GM21723 (cell line): ENCODE measurements around the gene PRR12.

ENCODE experiments used
- ATAC-seq: cut with Tn5 transposase; IDR thresholded peaks from one replicate; pipeline ENCODE4 v1.9.1; 2021; ENCODE audit warnings: mild to moderate bottlenecking, moderate library complexity; ENCODE audit not compliant: unreplicated experiment

PRR12 gene

GRCh38 chr19:49662011-49662410 is 71.0 kb downstream of the PRR12 start:
- ATAC-seq: no peak

DNA sequence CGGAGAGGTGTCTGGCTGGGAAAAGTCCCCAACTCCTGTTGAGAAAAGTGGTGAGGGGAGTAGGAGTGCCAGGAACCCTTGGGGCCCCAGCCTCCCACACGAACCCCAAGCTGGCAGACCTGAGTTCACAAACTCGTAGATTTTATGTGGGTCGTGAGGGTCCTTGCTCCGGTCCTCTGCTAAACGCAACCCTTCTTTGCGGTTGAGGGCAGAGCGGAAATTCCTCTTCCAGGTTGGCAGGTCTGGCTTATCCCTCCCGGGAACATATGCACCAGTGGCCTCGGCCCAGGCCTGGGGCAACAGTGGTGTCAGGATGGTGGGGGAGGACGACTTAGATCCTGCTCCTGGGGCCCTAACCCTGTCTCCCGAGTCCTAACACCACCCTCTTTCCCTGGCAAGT is 72.2 kb downstream of the PRR12 start:
- no peak for ATAC-seq

GRCh38 chr19:49664171-49665035 is 73.4 kb downstream of the PRR12 start:
- peak; percentile 38 for ATAC-seq

GRCh38 chr19:49665036-49665350 is 74.0 kb downstream of the PRR12 start:
- no peak for ATAC-seq

DNA sequence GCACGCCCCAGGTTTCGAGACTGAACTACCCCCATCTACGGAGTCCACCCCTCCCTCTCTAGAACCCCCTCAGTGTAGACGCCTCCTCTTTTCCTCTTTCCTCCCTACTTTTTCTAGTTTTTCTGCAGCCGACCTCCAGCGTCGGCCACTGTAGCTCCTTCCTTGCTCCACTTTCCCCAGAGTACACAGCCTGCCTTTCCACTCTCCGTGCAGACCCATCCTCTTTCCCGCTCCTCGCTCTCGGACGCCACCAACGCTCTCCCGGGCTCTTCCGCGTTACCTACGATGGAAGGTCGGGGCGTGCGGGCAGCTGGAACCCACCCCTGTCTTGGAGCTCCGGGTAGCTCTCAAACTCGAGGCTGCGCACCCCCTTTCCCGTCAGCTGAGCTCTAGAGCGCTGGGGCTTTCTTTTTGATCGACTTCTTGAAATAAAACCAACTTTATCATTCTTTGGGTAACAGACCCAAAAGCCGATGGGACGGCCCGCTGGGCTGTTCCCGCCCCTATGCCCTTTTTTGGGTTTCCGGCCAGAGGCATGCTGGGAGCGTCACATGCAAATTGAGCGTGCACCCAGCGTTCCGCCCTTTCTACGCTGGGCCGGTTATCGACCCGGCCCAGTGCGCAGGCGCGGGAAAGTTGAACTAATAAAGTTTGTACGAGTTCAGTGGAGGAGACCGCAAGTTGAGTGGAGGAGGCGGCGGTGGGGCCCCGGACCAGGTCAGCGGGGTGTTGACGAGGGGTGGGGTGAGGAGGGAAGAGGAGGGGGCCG is 74.6 kb downstream of the PRR12 start, which contains the start of the genes BCL2L12 and IRF3:
Gene BCL2L12, plus strand, starts transcription at position 583 of the 769 bp plus-strand sequence. CDS start 760 bp downstream, outside the sequence.
Gene IRF3, minus strand, starts transcription at position 507 of the 769 bp plus-strand sequence. CDS start 1,019 bp downstream, outside the sequence.
- ATAC-seq: peak; percentile 69

GRCh38 chr19:49666120-49666444 is 75.1 kb downstream of the PRR12 start:
- peak; percentile 2 for ATAC-seq

DNA sequence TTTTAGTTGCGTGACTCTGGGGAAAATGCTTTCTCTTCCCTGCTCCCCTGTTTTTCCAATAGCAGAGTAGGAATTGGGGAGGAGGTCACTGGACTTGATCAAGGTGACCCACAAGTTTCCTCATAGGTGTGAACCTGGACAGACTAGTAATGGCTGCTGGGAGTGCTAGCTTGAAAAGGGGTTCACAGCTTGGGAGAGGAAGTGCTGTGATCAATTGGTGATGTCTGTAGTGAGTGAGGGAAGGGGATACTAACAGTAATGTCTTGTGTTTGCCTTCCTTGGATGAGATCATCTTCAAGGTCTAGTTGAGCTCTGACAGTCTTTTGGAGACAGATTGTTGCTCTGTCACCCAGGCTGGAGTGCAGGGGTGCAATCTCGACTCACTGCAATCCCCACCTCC is 76.5 kb downstream of the PRR12 start:
- ATAC-seq: no peak

DNA sequence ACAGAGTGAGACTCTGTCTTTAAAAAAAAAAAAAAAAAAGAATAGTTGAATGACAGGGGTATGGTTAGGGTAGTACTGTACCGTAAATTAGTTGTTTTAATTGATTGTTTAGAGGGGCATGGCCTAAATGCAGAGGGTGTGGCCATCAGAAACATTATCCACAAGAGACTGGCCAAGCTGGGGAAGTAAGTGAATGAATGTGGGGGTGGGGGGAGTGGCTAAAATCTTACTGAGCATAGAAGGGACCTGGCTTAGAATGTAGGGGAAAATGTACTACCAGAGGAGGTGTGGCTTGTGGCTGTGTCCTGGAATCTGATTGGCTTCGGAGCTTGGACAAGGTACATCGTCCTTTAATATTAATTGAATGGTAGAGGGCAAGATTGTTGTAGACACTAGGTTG is 78.5 kb downstream of the PRR12 start:
- no peak for ATAC-seq

DNA sequence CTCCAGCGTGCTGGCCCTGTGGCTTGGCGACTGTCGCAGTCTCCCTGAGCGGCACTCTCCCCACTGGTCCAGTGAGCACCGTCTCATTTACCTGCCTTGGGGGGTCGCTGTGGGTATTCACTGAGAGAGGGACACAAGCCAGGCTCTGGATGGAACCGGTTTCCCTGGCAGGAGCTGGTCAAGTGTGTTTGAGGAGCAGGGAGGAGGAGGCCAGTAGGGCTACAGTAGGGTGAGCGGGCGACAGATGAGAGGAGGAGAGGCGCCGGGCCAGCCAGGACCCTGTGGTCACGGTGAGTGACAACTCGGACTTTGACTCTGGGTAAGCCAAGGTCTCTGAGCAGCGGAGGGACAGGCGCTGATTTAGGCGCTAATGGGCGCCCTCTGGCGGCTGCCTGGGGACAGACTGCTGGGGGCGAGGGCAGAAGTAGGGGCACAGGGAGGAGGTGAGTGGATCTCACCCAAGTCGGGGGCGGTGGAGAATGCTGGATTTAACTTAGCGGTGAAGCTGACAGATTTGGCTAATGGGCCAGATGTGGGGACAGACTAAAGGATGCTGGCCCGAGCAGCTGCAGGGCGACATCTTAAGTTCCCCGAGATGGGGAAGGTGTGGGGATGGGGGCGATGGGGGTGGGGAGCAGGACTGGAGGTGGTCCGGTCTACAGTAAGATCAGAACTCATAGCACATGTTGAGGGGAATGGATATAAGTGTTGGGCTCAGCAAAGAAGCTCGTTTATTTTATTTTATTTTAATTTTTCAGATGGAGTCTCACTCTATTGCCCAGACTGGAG is 81.3 kb downstream of the PRR12 start:
- no peak for ATAC-seq
